Panc1 (cell line): Measurements from ENCODE around the gene CDK4. TPM values are rescaled to one million over a fixed set of nuclear protein-coding genes. Genes with fewer than 3 reads are reported as not detected.

Experiments used
- ATAC-seq: fragments of 200-7000 bp; cut with Tn5 transposase; 2 replicates; pipeline ENCODE4 v1.9.1; 2020; ENCODE audit warnings: mild to moderate bottlenecking, moderate library complexity
- BruUV-seq: library from RNA; stranded (reverse); fragments of 400-500 nt; replicated peaks from 2 replicates; lab custom pipeline; 2021; lab: Mats Ljungman, UMichigan
- CTCF ChIA-PET: fragments of 300-600 bp; sonication (Branson Sonifier 250); formaldehyde crosslinking; loops from one replicate; lab custom pipeline; 2022; ENCODE audit warnings: antibody characterized with exemption; lab: Charles Lee
- POLR2A ChIA-PET: fragments of 300-600 bp; sonication (Branson Sonifier 250); formaldehyde crosslinking; loops from one replicate; lab custom pipeline; 2022; ENCODE audit warnings: antibody characterized with exemption; lab: Charles Lee
- DNase-seq: peaks from one replicate; pipeline ENCODE4 v3.0.0-alpha.2; 2010; ENCODE audit warnings: low read depth, low spot score
- H3K27ac ChIP-seq: 2 replicates; pipeline ENCODE4 v1.5.1; 2011; ENCODE audit warnings: mild to moderate bottlenecking, low read length, inconsistent platforms
- H3K27me3 ChIP-seq: fragments of 200-500 bp; sonication (Bioruptor generic); 2 replicates; pipeline ENCODE4 v1.6.0; 2014; ENCODE audit warnings: low read length, inconsistent platforms; ENCODE audit not compliant: control insufficient read depth, insufficient read depth
- H3K36me3 ChIP-seq: fragments of 200-500 bp; sonication (Bioruptor generic); 2 replicates; pipeline ENCODE4 v1.5.1; 2014; ENCODE audit warnings: inconsistent platforms, mild to moderate bottlenecking, low read length, moderate library complexity; ENCODE audit not compliant: control insufficient read depth, insufficient read depth
- H3K4me1 ChIP-seq: 2 replicates; pipeline ENCODE4 v1.5.1; 2011; ENCODE audit warnings: inconsistent platforms, mild to moderate bottlenecking, low read length, moderate library complexity; ENCODE audit not compliant: control insufficient read depth, insufficient read depth
- H3K4me3 ChIP-seq, 2 experiments: 2 replicates each; pipeline ENCODE4 v1.5.1; 2011 to 2012; ENCODE audit warnings: low read depth in 2 of 2, low read length in 2 of 2, mild to moderate bottlenecking in 2 of 2, inconsistent platforms in 1 of 2, moderate library complexity in 1 of 2
- H3K9me3 ChIP-seq: fragments of 200-500 bp; sonication (Bioruptor generic); 2 replicates; pipeline ENCODE4 v1.5.1; 2014; ENCODE audit warnings: low read depth, mild to moderate bottlenecking, inconsistent platforms, low read length, moderate library complexity; ENCODE audit not compliant: control insufficient read depth, insufficient read depth
- POLR2AphosphoS5 ChIP-seq: IDR thresholded peaks from 2 replicates; pipeline ENCODE4 v1.6.1; 2012; ENCODE audit warnings: mild to moderate bottlenecking, low read depth, low read length, moderate library complexity
- SIN3A ChIP-seq: IDR thresholded peaks from 2 replicates; pipeline ENCODE4 v1.6.1; 2012; ENCODE audit warnings: low read depth, mild to moderate bottlenecking, low read length, moderate library complexity, borderline replicate concordance; ENCODE audit not compliant: insufficient read depth
- TCF7L2 ChIP-seq: IDR thresholded peaks from 2 replicates; pipeline ENCODE4 v1.6.1; 2011; ENCODE audit warnings: mild to moderate bottlenecking, low read depth, low read length, inconsistent platforms
- in situ Hi-C: cut with HindIII; loops from 2 replicates; pipeline ENCODE4 v1.10.0; 2016; ENCODE audit warnings: low sequenced_read_pairs, low pct_unique_long_range_greater_than_20kb
- intact Hi-C: fragments of 100-400 bp; cut with micrococcal nuclease; formaldehyde crosslinking; loops from one replicate; pipeline ENCODE4 v1.10.0; 2022; ENCODE audit not compliant: unreplicated experiment
- total RNA-seq: library from RNA; stranded (reverse); gene quantifications from one replicate; pipeline ENCODE4 v1.2.1, GENCODE V29; 2021; ENCODE audit not compliant: unreplicated experiment
- TF ChIP-seq, protein P1 (sequence below): fragments of 450-650 bp; IDR thresholded peaks from 2 replicates; pipeline ENCODE4 v1.5.1; 2017; ENCODE audit warnings: mild to moderate bottlenecking
- TF ChIP-seq, protein P2 (sequence below), 2 experiments: IDR thresholded peaks; 2 replicates each; pipeline ENCODE4 v1.6.1; 2011 to 2012; ENCODE audit warnings: low read depth in 2 of 2, control low read depth in 1 of 2, low read length in 1 of 2, mild to moderate bottlenecking in 1 of 2, moderate library complexity in 1 of 2; ENCODE audit not compliant: insufficient read depth in 1 of 2

Gene CDK4
- total RNA-seq, 1 experiment from 2014 or later: 201 TPM

DNA sequence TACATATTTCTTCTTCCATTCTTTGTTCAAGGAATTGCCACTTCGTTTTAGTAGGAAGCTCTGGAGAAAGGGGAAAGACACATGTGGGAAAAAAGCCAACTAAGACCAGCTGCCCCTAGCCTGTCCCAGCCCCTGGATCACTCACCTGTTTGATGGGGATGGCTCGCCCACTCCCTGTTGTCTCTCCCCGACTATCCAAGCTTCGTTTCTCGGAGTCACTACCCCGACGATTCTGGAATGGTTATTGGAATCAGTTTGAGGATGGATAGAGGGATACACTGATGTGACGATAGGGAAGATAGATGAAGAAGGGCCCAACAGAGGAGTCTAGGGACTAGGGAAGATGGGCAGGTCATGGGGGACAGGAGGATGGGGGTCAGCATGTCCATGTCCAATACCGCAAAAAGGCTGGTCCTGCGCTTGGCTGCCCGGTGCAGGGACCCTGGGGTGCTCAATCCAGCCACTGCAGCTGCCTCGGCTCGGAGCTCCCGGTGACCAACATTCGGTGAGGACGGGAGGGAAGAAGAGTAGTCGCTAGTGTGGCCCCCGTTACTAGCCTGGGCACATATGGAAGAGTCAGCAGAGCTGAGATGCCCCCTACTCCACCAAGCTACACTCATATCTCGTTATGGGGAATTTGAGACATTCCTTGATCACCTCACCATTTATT, 20.6 kb downstream of the CDK4 start:
- POLR2A ChIA-PET: no interaction called here
- H3K4me1 ChIP-seq: peaks cover 8% of the 10 kb centered on the region; the same call in 1 of the 2 replicates

DNA sequence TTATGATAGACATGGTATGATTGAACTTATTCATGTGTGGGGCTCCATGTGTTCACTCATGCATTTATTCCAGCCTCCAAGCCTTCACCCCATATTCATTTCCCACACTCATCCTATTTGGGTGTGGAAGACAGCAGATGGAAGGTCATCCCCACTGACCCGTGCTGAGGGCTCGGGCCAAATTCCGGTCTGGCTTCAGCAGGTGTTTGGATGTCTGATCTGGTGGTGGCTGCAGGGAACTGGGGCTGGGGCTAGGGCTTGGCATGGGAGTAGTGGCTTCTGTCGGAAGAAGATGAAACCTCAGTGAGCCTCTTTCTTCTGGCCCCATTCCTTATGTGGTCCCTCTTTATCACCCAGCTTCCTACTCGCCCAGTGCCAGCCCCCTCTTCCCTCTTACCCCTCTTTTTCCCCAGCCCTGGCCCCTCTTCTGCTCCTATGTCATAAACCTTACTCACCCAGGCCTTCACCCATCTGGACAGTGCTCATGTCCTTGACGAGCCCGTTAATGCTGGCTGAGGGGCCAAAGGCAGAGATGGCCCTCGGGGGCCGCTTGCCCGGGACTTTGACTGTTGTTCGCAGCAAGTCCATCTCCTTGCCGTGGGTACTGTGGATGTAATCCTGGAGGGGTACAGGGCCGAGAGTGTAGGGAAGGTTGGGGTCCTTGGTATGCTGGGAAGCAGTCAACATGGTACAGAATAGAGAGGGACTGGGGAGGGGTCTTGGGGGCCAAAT, 21.6 kb downstream of the CDK4 start:
- DNase-seq (no peak), ATAC-seq (no peak)
- in situ Hi-C loops: no loop called here
- Histone ChIP-seq H3K4me3 (no peak overlapping the region), H3K27ac (no peak overlapping the region), H3K27me3 (no peaks in the 10 kb centered on the region), H3K4me1 (peaks cover 4% of the 10 kb centered on the region; the same call in 1 of the 2 replicates), H3K36me3 (no peaks in the 10 kb centered on the region), H3K9me3 (no peaks in the 10 kb centered on the region)
- TF ChIP-seq SIN3A (no peak), TCF7L2 (no peak)
- TF ChIP-seq, protein P1, sequence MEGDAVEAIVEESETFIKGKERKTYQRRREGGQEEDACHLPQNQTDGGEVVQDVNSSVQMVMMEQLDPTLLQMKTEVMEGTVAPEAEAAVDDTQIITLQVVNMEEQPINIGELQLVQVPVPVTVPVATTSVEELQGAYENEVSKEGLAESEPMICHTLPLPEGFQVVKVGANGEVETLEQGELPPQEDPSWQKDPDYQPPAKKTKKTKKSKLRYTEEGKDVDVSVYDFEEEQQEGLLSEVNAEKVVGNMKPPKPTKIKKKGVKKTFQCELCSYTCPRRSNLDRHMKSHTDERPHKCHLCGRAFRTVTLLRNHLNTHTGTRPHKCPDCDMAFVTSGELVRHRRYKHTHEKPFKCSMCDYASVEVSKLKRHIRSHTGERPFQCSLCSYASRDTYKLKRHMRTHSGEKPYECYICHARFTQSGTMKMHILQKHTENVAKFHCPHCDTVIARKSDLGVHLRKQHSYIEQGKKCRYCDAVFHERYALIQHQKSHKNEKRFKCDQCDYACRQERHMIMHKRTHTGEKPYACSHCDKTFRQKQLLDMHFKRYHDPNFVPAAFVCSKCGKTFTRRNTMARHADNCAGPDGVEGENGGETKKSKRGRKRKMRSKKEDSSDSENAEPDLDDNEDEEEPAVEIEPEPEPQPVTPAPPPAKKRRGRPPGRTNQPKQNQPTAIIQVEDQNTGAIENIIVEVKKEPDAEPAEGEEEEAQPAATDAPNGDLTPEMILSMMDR: no peak
- TF ChIP-seq, protein P2, sequence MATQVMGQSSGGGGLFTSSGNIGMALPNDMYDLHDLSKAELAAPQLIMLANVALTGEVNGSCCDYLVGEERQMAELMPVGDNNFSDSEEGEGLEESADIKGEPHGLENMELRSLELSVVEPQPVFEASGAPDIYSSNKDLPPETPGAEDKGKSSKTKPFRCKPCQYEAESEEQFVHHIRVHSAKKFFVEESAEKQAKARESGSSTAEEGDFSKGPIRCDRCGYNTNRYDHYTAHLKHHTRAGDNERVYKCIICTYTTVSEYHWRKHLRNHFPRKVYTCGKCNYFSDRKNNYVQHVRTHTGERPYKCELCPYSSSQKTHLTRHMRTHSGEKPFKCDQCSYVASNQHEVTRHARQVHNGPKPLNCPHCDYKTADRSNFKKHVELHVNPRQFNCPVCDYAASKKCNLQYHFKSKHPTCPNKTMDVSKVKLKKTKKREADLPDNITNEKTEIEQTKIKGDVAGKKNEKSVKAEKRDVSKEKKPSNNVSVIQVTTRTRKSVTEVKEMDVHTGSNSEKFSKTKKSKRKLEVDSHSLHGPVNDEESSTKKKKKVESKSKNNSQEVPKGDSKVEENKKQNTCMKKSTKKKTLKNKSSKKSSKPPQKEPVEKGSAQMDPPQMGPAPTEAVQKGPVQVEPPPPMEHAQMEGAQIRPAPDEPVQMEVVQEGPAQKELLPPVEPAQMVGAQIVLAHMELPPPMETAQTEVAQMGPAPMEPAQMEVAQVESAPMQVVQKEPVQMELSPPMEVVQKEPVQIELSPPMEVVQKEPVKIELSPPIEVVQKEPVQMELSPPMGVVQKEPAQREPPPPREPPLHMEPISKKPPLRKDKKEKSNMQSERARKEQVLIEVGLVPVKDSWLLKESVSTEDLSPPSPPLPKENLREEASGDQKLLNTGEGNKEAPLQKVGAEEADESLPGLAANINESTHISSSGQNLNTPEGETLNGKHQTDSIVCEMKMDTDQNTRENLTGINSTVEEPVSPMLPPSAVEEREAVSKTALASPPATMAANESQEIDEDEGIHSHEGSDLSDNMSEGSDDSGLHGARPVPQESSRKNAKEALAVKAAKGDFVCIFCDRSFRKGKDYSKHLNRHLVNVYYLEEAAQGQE (IDR thresholded peaks at IDR 0.05; ENCODE audit: insufficient read depth in 1 of 2, low read depth in 2 of 2, low read length in 1 of 2): no peak
- no TSS peak for BruUV-seq
- POLR2A ChIA-PET: no interaction called here
- CTCF ChIA-PET: no interaction called here
- intact Hi-C loops: no loop called here

More for the DNA sequence above, 20.6 kb downstream of the CDK4 start:
- DNase-seq (no peak), ATAC-seq (no peak)
- CTCF ChIA-PET: no interaction called here
- no peak overlapping the region for H3K27ac ChIP-seq
- H3K4me3 ChIP-seq: no peak overlapping the region
- no TSS peak for BruUV-seq
- H3K9me3 ChIP-seq: no peaks in the 10 kb centered on the region
- intact Hi-C loops: no loop called here
- no peaks in the 10 kb centered on the region for H3K36me3 ChIP-seq
- in situ Hi-C loops: no loop called here
- no peaks in the 10 kb centered on the region for H3K27me3 ChIP-seq
- TF ChIP-seq TCF7L2: no peak
- TF ChIP-seq, protein P2 (IDR thresholded peaks at IDR 0.05; ENCODE audit: insufficient read depth in 1 of 2, low read depth in 2 of 2, low read length in 1 of 2): no peak
- TF ChIP-seq SIN3A: no peak
- no peak for TF ChIP-seq POLR2AphosphoS5
- TF ChIP-seq, protein P1: no peak
